Measurements from ENCODE around the gene C5orf24. TPM values are rescaled to one million over a fixed set of nuclear protein-coding genes. Genes with fewer than 3 reads are reported as not detected.
"Not testable (repeated sequence)": the region's sequence is repeated elsewhere in the genome, so short reads cannot be mapped to it uniquely, and the experiment has no call there.

The C5orf24 gene
- total RNA-seq, 3 donors from 2014 or later = 23.7 to 48.6 (median 30.5) TPM

GRCh38 chr5:134845335-134845851 is 375 bp upstream of the C5orf24 start:
- intact Hi-C loops (cut with DNase I, micrococcal nuclease) = no loop called here
- TF ChIP-seq, protein P1, sequence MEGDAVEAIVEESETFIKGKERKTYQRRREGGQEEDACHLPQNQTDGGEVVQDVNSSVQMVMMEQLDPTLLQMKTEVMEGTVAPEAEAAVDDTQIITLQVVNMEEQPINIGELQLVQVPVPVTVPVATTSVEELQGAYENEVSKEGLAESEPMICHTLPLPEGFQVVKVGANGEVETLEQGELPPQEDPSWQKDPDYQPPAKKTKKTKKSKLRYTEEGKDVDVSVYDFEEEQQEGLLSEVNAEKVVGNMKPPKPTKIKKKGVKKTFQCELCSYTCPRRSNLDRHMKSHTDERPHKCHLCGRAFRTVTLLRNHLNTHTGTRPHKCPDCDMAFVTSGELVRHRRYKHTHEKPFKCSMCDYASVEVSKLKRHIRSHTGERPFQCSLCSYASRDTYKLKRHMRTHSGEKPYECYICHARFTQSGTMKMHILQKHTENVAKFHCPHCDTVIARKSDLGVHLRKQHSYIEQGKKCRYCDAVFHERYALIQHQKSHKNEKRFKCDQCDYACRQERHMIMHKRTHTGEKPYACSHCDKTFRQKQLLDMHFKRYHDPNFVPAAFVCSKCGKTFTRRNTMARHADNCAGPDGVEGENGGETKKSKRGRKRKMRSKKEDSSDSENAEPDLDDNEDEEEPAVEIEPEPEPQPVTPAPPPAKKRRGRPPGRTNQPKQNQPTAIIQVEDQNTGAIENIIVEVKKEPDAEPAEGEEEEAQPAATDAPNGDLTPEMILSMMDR (IDR thresholded peaks at IDR 0.05) = no peak
- Histone ChIP-seq H3K9me3 (no peaks in the 10 kb centered on the region), H3K4me3 (peak overlapping the region; percentile 67), H3K4me1 (ENCODE audit: low read depth) (peaks cover 20% of the 10 kb centered on the region), H3K36me3 (ENCODE audit: low read depth) (no peaks in the 10 kb centered on the region)
- no peak for DNase-seq
- ATAC-seq = peak; percentile 18

DNA sequence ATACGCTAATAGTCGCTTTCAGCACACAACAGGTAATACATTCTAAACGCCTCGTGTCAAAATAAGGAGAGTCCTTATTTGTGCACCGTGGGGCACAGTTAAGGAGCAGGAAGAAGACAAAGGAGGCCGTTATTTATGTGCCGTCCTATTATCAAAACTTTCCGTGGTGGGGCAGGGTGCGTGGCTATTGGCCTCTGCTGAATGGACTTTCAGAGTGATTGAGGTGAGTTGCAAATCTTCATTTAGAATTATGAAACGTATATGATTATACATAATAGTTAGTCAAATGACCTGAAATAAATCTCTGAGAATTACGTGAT is 833 bp downstream of the C5orf24 start:
- DNase-seq (no peak), ATAC-seq (peak; percentile 12)
- Histone ChIP-seq H3K4me3 (peak overlapping the region; percentile 67), H3K36me3 (ENCODE audit: low read depth) (no peaks in the 10 kb centered on the region), H3K9me3 (no peaks in the 10 kb centered on the region), H3K4me1 (ENCODE audit: low read depth) (peaks cover 20% of the 10 kb centered on the region)
- intact Hi-C loops (cut with DNase I, micrococcal nuclease) = no loop called here
- TF ChIP-seq, protein P1 (IDR thresholded peaks at IDR 0.05) = no peak

DNA sequence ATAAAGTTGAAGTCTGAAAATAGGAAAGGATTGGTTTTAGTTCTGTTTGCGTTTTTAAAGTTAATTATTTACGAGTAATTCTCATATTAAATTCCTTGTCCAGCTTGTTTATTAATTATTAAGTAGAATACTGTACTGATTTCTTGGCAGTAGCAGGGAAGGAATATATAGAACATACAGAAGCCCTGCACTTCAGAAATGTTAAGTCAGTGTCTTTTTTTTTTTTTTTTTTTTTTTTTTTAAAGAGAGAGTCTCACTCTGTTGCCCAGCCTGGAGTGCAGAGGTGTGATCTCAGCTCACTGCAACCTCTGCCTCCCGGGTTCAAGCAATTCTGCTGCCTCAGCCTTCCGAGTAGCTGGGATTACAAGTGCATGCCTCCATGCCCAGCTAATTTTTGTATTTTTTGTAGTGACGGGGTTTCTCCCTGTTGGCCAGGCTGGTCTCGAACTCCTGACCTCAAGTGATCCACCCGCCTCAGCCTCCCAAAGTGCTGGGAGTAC is 3.7 kb downstream of the C5orf24 start:
- H3K4me1 ChIP-seq (ENCODE audit: low read depth) = peaks cover 20% of the 10 kb centered on the region
- H3K36me3 ChIP-seq (ENCODE audit: low read depth); DNase-seq; H3K9me3 ChIP-seq; intact Hi-C loops (cut with DNase I, micrococcal nuclease); ATAC-seq; H3K4me3 ChIP-seq: not testable (repeated sequence)

DNA sequence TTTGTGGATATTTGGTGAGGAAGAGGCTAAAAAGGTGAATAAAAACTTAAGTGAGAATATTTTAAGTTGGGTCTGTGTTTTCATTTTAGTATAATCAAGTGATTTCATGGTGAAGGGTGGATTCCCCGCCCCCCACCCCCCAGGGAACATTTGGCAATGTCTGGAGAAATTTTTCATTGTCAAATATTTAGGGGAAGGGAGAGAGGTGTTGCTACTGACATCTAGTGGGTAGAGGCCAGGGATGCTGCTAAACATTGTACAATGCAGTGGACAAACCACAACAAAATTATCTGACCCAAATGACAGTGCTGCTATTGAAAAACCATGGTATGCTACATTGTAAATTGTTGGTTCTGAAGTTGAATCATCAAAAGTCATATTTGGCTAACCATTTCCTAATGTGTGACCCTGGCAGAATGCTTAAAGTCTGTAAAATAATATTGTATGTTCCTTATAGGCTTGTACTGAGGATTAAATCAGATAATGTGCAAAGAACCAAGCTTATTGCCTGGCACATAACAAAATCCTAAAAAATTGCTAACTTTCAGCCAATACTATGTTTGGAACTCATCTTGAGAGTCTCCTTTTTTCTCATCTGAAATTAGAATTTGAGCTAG is 5.6 kb downstream of the C5orf24 start:
- intact Hi-C loops (cut with DNase I, micrococcal nuclease) = no loop called here
- Histone ChIP-seq H3K4me3 (no peak overlapping the region), H3K4me1 (ENCODE audit: low read depth) (peaks cover 20% of the 10 kb centered on the region), H3K9me3 (no peaks in the 10 kb centered on the region), H3K36me3 (ENCODE audit: low read depth) (no peaks in the 10 kb centered on the region)
- TF ChIP-seq, protein P1 (IDR thresholded peaks at IDR 0.05) = no peak
- ATAC-seq (no peak), DNase-seq (no peak)

GRCh38 chr5:134856465-134856864 is 10.7 kb downstream of the C5orf24 start:
- not testable (repeated sequence) for H3K36me3 ChIP-seq (ENCODE audit: low read depth)

DNA sequence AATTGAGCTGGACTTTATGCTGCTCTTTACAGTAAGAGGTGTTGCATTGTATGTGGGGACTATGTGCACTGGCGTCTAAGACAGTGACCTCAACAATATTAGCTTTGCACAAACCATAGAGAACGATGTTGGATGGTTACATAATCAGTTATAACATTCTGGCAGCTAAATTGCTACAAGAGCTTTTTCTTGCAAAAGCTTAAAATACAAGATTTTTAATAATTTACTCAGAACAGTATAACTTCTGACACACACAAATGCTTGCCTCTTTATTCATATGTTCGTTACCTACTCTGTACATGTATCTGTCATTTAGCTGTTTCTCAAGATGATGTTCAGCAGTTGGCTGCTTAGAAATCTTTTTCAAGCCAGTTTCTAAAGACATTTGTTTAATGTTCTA is 11.6 kb downstream of the C5orf24 start:
- no peaks in the 10 kb centered on the region for H3K36me3 ChIP-seq (ENCODE audit: low read depth)
- no peak for ATAC-seq

More at GRCh38 chr5:134856465-134856864, 10.7 kb downstream of the C5orf24 start:
- H3K4me1 ChIP-seq (ENCODE audit: low read depth); DNase-seq; ATAC-seq; H3K9me3 ChIP-seq; H3K4me3 ChIP-seq; intact Hi-C loops (cut with DNase I, micrococcal nuclease): not testable (repeated sequence)

More for the DNA sequence above, 11.6 kb downstream of the C5orf24 start:
- no peak for DNase-seq
- no peaks in the 10 kb centered on the region for H3K9me3 ChIP-seq
- intact Hi-C loops (cut with DNase I, micrococcal nuclease) = no loop called here
- peaks cover 5% of the 10 kb centered on the region for H3K4me1 ChIP-seq (ENCODE audit: low read depth)
- H3K4me3 ChIP-seq = no peak overlapping the region
- TF ChIP-seq, protein P1 (IDR thresholded peaks at IDR 0.05) = no peak

All from mucosa of descending colon (tissue), 3 donors.